Stimulated activated naive B cell treated with anti-CD40 and anti-IgM and Interleukin-4, amounts not matched to agents 10 μg/mL and 1 μg/mL and 100 μg/mL, for 72 hours (primary cell): ENCODE results near the gene NARF.
A peak's percentile ranks its signal among the peaks of the same experiment; 100 is the strongest.
"Not testable (repeated sequence)": the region's sequence is repeated elsewhere in the genome, so short reads cannot be mapped to it uniquely, and the experiment has no call there.

Experiments
- ATAC-seq, 2 donors: fragments of 150-1000 bp; cut with Tn5 transposase; replicated peaks; 2 replicates each; pipeline ENCODE4 v1.10.0; 2021; ENCODE audit warnings: moderate library complexity in 1 of 2
- DNase-seq: peaks from one replicate; pipeline ENCODE4 v3.0.0; 2021
- H3K27ac Mint-ChIP-seq: one replicate; pipeline ENCODE4 v1.8.0; 2022; ENCODE audit warnings: mild to moderate bottlenecking, mixed read lengths
- H3K27me3 Mint-ChIP-seq, 2 donors: one replicate each; pipeline ENCODE4 v1.8.0; 2022; ENCODE audit warnings: mixed read lengths in 2 of 2
- H3K36me3 Mint-ChIP-seq, 2 donors: one replicate each; pipeline ENCODE4 v1.8.0; 2022; ENCODE audit warnings: mixed read lengths in 2 of 2, mild to moderate bottlenecking in 1 of 2
- H3K4me1 Mint-ChIP-seq, 2 donors: one replicate each; pipeline ENCODE4 v1.8.0; 2022; ENCODE audit warnings: mixed read lengths in 2 of 2, mild to moderate bottlenecking in 1 of 2
- H3K4me3 Mint-ChIP-seq, 2 donors: one replicate each; pipeline ENCODE4 v1.8.0; 2022; ENCODE audit warnings: mild to moderate bottlenecking in 2 of 2, mixed read lengths in 2 of 2, moderate library complexity in 1 of 2
- H3K9me3 Mint-ChIP-seq, 2 donors: one replicate each; pipeline ENCODE4 v1.8.0; 2022; ENCODE audit warnings: mixed read lengths in 2 of 2, mild to moderate bottlenecking in 1 of 2

The NARF gene

DNA sequence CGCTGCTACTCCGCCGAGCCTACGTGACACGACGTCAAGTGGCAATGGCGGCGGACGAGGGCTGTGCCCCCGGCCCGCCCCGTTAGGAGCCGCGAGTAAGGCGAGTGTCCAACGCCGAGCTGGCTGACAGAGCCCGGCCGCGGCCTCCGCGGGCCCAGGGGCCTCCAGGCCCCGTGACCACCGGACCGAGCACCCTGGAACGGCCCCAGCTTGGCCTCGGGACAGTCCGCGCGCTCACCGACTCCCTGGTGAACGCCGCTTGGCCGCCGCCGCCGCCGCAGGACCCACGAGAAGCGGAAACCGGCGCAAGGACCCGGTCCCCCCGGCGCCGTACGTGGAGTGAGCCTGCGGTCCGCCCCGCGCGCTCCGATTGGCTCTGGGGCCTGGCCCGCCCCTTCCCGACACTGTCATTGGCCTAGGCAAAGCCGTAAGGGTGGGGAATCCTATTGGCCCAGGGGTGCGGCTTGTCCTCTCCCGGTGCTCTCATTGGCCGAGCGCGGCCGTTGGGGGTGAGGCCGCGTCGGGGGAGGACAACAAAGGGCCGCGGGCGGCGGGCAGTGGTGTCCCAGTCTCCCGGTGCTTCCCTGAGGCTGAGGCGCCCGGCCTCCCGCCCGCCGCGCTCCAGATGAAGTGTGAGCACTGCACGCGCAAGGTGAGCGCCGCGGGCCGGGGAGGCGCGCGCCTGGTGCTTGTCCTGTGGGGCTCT is at the start of gene NARF:
Gene NARF (plus strand): TSS at position 563 of the 706 bp plus-strand sequence. CDS start 63 bp downstream, at position 626.
- Mint-ChIP-seq H3K36me3 (peaks cover 16 to 19% of the 10 kb centered on the region in 2 donors), H3K4me1 (peaks cover 19 to 37% of the 10 kb centered on the region in 2 donors), H3K27me3 (no peaks in the 10 kb centered on the region), H3K4me3 (peak within 1 kb of the TSS; percentile 93 to 94), H3K27ac (peak within 1 kb of the TSS; percentile 97), H3K9me3 (no peaks in the 10 kb centered on the region)
- DNase-seq (peak; percentile 94), ATAC-seq (peak; percentile 97)

DNA sequence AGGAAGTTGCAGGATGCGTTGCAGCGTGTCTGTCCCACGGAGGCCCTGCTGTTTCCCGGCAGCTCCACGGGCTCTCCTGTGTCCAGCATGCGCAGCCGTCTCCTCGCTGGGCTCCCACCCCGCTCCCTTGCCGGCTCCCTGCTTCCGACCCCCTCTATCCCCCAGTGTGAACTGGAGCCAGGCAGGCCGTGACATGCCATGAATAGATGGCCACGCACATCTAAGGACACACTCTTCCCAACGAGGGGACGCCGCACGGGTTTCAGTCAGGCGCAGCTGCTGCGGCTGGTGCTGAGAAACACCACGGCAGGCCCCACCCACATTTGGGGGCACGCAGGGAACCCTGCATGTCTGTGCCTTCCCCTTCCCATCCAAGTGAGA is 49.6 kb upstream of the NARF start:
- no peak overlapping the region for H3K27ac Mint-ChIP-seq
- no peak overlapping the region for H3K4me3 Mint-ChIP-seq
- H3K4me1 Mint-ChIP-seq: peaks cover 20 to 30% of the 10 kb centered on the region in 2 donors
- ATAC-seq (no peak), DNase-seq (no peak)
- H3K36me3 Mint-ChIP-seq: peaks cover 33 to 46% of the 10 kb centered on the region in 2 donors
- no peaks in the 10 kb centered on the region for H3K9me3 Mint-ChIP-seq
- no peaks in the 10 kb centered on the region for H3K27me3 Mint-ChIP-seq

GRCh38 chr17:82410014-82410716 is 48.4 kb upstream of the NARF start:
- Mint-ChIP-seq H3K27ac (no peak overlapping the region), H3K36me3 (peaks cover 35 to 54% of the 10 kb centered on the region in 2 donors), H3K4me1 (peaks cover 25 to 42% of the 10 kb centered on the region in 2 donors), H3K9me3 (no peaks in the 10 kb centered on the region), H3K4me3 (no peak overlapping the region), H3K27me3 (no peaks in the 10 kb centered on the region)
- ATAC-seq (no peak), DNase-seq (no peak)

- Mint-ChIP-seq H3K9me3 (no peaks in the 10 kb centered on the region), H3K4me3 (no peak overlapping the region), H3K27ac (no peak overlapping the region), H3K27me3 (no peaks in the 10 kb centered on the region), H3K4me1 (peaks cover 27 to 48% of the 10 kb centered on the region in 2 donors), H3K36me3 (peaks cover 33 to 51% of the 10 kb centered on the region in 2 donors)
- no peak for ATAC-seq
- DNase-seq: no peak
Observed at GRCh38 chr17:82411396-82412053, 47.0 kb upstream of the NARF start.

DNA sequence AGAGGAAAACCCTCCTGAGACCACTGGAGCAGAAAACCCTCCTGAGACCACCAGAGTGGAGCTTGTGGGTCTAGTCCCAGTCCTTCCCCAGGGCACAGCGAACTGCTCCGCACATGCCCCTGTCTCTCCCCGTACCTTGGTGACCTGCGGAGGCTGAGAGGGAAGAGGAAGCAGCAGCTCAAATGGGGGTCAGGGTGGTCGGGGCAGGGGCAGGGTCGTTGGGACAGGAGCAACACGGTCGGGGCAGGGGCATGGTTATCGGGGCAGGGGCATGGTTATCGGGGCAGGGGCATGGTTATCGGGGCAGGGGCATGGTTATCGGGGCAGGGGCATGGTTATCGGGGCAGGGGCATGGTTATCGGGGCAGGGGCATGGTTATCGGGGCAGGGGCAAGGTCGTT is 46.5 kb upstream of the NARF start:
- Mint-ChIP-seq H3K4me1 (peaks cover 27 to 48% of the 10 kb centered on the region in 2 donors), H3K36me3 (peaks cover 33 to 50% of the 10 kb centered on the region in 2 donors)
- not testable (repeated sequence) for H3K9me3 Mint-ChIP-seq, H3K27me3 Mint-ChIP-seq, DNase-seq, ATAC-seq, H3K4me3 Mint-ChIP-seq, H3K27ac Mint-ChIP-seq

GRCh38 chr17:82412535-82413520 is 45.7 kb upstream of the NARF start:
- H3K4me3 Mint-ChIP-seq: no peak overlapping the region
- no peaks in the 10 kb centered on the region for H3K27me3 Mint-ChIP-seq
- no peaks in the 10 kb centered on the region for H3K9me3 Mint-ChIP-seq
- H3K4me1 Mint-ChIP-seq: peaks cover 19 to 41% of the 10 kb centered on the region in 2 donors
- H3K27ac Mint-ChIP-seq: no peak overlapping the region
- H3K36me3 Mint-ChIP-seq: peaks cover 28 to 43% of the 10 kb centered on the region in 2 donors
- ATAC-seq: no peak
- DNase-seq: no peak

DNA sequence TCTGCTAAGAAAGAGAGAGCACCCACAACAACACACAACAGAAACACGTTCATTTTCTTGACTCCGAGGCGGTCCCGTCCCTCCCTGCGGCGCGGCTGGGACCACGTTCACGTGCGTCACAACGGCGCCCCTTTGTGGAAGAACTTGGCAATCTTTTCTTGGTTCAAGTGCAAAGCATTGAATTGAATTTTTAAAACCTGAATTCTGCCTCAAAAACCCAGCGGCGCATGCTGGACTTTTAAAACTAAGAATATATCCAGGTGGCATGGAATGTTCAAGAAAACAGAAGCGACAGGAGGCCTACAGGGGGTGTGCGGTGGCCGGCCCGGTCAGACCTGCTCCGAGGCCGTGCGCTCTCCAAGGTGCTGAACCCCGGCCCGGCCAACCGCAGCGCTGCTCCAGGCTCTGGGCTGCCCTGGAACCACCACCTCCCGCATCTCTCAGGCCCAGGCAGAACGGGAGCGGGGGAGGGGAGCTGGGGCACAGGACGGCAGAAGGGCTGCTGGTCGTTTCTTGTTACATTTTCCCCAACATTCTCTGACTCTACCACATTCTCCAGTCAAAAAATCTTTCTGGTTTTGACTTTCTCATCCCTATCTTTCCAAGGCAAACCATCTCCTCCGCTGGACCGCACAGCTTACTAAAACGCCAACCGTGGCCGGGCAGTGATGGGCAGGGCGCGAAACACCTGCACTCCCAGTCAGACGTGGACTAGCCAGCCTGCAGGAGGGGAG is 43.8 kb upstream of the NARF start:
- H3K9me3 Mint-ChIP-seq: no peaks in the 10 kb centered on the region
- peaks cover 18 to 37% of the 10 kb centered on the region in 2 donors for H3K4me1 Mint-ChIP-seq
- ATAC-seq (peak; percentile 35 to 49), DNase-seq (peak; percentile 48)
- no peak overlapping the region for H3K4me3 Mint-ChIP-seq
- H3K27ac Mint-ChIP-seq: peak overlapping the region; percentile 72
- H3K27me3 Mint-ChIP-seq: no peaks in the 10 kb centered on the region
- peaks cover 19 to 28% of the 10 kb centered on the region in 2 donors for H3K36me3 Mint-ChIP-seq

- Mint-ChIP-seq H3K27ac (no peak overlapping the region), H3K9me3 (no peaks in the 10 kb centered on the region), H3K4me3 (no peak overlapping the region), H3K36me3 (peaks cover 23 to 33% of the 10 kb centered on the region in 2 donors), H3K4me1 (peaks cover 22 to 43% of the 10 kb centered on the region in 2 donors), H3K27me3 (no peaks in the 10 kb centered on the region)
- ATAC-seq: no peak
- DNase-seq: no peak
Observed at GRCh38 chr17:82415336-82415735, 43.2 kb upstream of the NARF start.

DNA sequence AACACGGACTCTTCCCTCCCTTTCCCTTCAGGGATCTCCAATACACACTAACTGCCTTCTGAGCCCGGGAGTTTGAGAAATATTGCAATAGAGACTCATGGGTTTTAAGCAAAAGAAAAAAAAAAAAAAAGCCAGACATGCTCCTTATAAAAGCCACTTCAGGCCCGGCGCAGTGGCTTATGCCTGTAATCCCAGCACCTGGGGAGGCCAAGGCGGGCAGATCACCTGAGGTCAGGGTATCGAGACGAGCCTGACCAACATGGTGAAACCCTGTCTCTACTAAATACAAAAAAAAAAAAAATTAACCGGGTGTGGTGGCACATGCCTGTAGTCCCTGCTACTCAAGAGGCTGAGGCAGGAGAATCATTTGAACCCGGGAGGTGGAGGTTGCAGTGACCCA is 42.8 kb upstream of the NARF start:
- peaks cover 22 to 44% of the 10 kb centered on the region in 2 donors for H3K4me1 Mint-ChIP-seq
- no peak for ATAC-seq
- no peak overlapping the region for H3K4me3 Mint-ChIP-seq
- peaks cover 24 to 34% of the 10 kb centered on the region in 2 donors for H3K36me3 Mint-ChIP-seq
- no peaks in the 10 kb centered on the region for H3K9me3 Mint-ChIP-seq
- no peaks in the 10 kb centered on the region for H3K27me3 Mint-ChIP-seq
- no peak for DNase-seq
- H3K27ac Mint-ChIP-seq: no peak overlapping the region

- no peak overlapping the region for H3K27ac Mint-ChIP-seq
- H3K36me3 Mint-ChIP-seq: peaks cover 28 to 38% of the 10 kb centered on the region in 2 donors
- H3K27me3 Mint-ChIP-seq: no peaks in the 10 kb centered on the region
- no peak for DNase-seq
- H3K4me1 Mint-ChIP-seq: peaks cover 22 to 48% of the 10 kb centered on the region in 2 donors
- no peak overlapping the region for H3K4me3 Mint-ChIP-seq
- ATAC-seq: no peak
- H3K9me3 Mint-ChIP-seq: no peaks in the 10 kb centered on the region
Observed at GRCh38 chr17:82416264-82416663, 42.3 kb upstream of the NARF start.

DNA sequence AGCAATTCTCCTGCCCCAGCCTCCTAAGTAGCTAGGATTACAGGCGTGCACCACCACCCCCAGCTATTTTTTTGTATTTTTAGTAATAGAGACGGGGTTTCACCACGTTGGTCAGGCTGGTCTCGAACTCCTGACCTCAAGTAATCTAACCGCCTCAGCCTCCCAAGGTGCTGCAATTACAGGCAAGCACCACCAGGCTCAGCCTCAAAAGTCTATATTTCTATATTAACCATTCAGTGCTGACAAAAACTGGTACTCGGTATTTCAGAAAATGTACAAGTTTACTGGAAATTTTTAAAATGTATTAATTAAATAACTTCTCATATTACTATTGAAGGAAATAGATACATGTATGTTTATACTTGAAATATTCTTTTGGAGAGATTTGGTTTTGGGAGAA is 41.8 kb upstream of the NARF start:
- no peak overlapping the region for H3K4me3 Mint-ChIP-seq
- H3K36me3 Mint-ChIP-seq: peaks cover 31 to 40% of the 10 kb centered on the region in 2 donors
- H3K4me1 Mint-ChIP-seq: peaks cover 22 to 44% of the 10 kb centered on the region in 2 donors
- ATAC-seq (no peak), DNase-seq (no peak)
- H3K9me3 Mint-ChIP-seq: no peaks in the 10 kb centered on the region
- H3K27ac Mint-ChIP-seq: no peak overlapping the region
- H3K27me3 Mint-ChIP-seq: no peaks in the 10 kb centered on the region

- H3K27me3 Mint-ChIP-seq: no peaks in the 10 kb centered on the region
- H3K4me3 Mint-ChIP-seq: peak within 1 kb of the TSS; percentile 77 to 87
- peak; percentile 86 for DNase-seq
- H3K27ac Mint-ChIP-seq: peak within 1 kb of the TSS; percentile 31
- peak; percentile 86 to 89 for ATAC-seq
- H3K36me3 Mint-ChIP-seq: peaks cover 36 to 49% of the 10 kb centered on the region in 2 donors
- no peaks in the 10 kb centered on the region for H3K9me3 Mint-ChIP-seq
- H3K4me1 Mint-ChIP-seq: peaks cover 12 to 35% of the 10 kb centered on the region in 2 donors
Observed at GRCh38 chr17:82418001-82418986, 40.2 kb upstream of the NARF start, which contains the start of the genes HEXD and OGFOD3. HEXD (plus strand) TSS chr17:82418347; CDS start chr17:82419800, 1,453 bp downstream. OGFOD3 (minus strand) TSS chr17:82418586; CDS start chr17:82418485, 101 bp downstream.
